Neural cell (in vitro differentiated cells): Measurements from ENCODE around the gene HOXC5. TPM values are rescaled to one million over a fixed set of nuclear protein-coding genes. Genes with fewer than 3 reads are reported as not detected.
A peak's percentile ranks its signal among the peaks of the same experiment; 100 is the strongest.

Experiments used
- H2AFZ ChIP-seq: fragments of 200-600, 300-800 bp; sonication (generic), shearing (Covaris generic); 2 replicates; pipeline ENCODE4 v1.6.0; 2014; ENCODE audit warnings: low read depth, mild to moderate bottlenecking, antibody characterized with exemption, low read length, moderate library complexity
- H3F3A ChIP-seq: fragments of 200-600 bp; shearing (Covaris generic); 2 replicates; pipeline ENCODE4 v1.6.1; 2016; ENCODE audit warnings: mild to moderate bottlenecking, moderate library complexity, mixed read lengths, antibody characterized with exemption, low read length; ENCODE audit not compliant: insufficient read depth, poor library complexity, severe bottlenecking
- H3K27ac ChIP-seq: fragments of 200-600, 300-800 bp; sonication (generic), shearing (Covaris generic); 2 replicates; pipeline ENCODE4 v1.5.1; 2014; ENCODE audit warnings: mild to moderate bottlenecking, low read length, moderate library complexity
- H3K27me3 ChIP-seq: fragments of 300-800, 200-600 bp; sonication (generic), shearing (Covaris generic); 2 replicates; pipeline ENCODE4 v1.6.0; 2014; ENCODE audit warnings: mild to moderate bottlenecking, low read depth, low read length, moderate library complexity; ENCODE audit not compliant: insufficient read depth
- H3K36me3 ChIP-seq: fragments of 300-800, 200-600 bp; sonication (generic), shearing (Covaris generic); 2 replicates; pipeline ENCODE4 v1.5.1; 2014; ENCODE audit warnings: mild to moderate bottlenecking, antibody characterized with exemption, low read length, moderate library complexity; ENCODE audit not compliant: insufficient read depth
- H3K4me2 ChIP-seq: fragments of 300-800, 200-600 bp; sonication (generic), shearing (Covaris generic); 2 replicates; pipeline ENCODE4 v1.6.0; 2014; ENCODE audit warnings: mild to moderate bottlenecking, low read length
- H3K4me3 ChIP-seq: fragments of 300-800, 200-600 bp; sonication (generic), shearing (Covaris generic); 2 replicates; pipeline ENCODE4 v1.5.1; 2014; ENCODE audit warnings: mild to moderate bottlenecking, low read length, moderate library complexity
- H3K79me2 ChIP-seq: fragments of 200-600 bp; shearing (Covaris generic); replicated peaks from 2 replicates; pipeline ENCODE4 v1.6.0; 2014; ENCODE audit warnings: mild to moderate bottlenecking, low read length, moderate library complexity; ENCODE audit not compliant: insufficient read depth
- H3K9ac ChIP-seq: fragments of 300-800, 200-600 bp; sonication (generic), shearing (Covaris generic); 2 replicates; pipeline ENCODE4 v1.6.1; 2016; ENCODE audit warnings: mild to moderate bottlenecking, low read length, mixed read lengths
- H3K9me2 ChIP-seq: fragments of 200-600 bp; shearing (Covaris generic); 2 replicates; pipeline ENCODE4 v1.6.1; 2016; ENCODE audit warnings: mild to moderate bottlenecking, low read length, mixed read lengths; ENCODE audit not compliant: insufficient read depth
- H3K9me3 ChIP-seq: fragments of 200-600, 300-800 bp; sonication (generic), shearing (Covaris generic); 2 replicates; pipeline ENCODE4 v1.6.1; 2016; ENCODE audit warnings: mild to moderate bottlenecking, mixed run types, low read length, moderate library complexity, mixed read lengths
- H4K20me1 ChIP-seq: fragments of 200-600 bp; shearing (Covaris generic); 2 replicates; pipeline ENCODE4 v1.6.1; 2016; ENCODE audit warnings: mild to moderate bottlenecking, mixed run types; ENCODE audit not compliant: insufficient read depth
- CTCF ChIP-seq: fragments of 450-650 bp; IDR thresholded peaks from 2 replicates; pipeline ENCODE4 v1.5.1; 2014; ENCODE audit warnings: antibody characterized with exemption, mild to moderate bottlenecking, moderate library complexity; ENCODE audit not compliant: poor library complexity, severe bottlenecking
- EP300 ChIP-seq: fragments of 450-650 bp; conservative IDR thresholded peaks from 2 replicates; pipeline ENCODE4 v1.6.1; 2014; ENCODE audit warnings: antibody characterized with exemption, mild to moderate bottlenecking, moderate library complexity; ENCODE audit not compliant: poor library complexity, severe bottlenecking
- EZH2 ChIP-seq: fragments of 200-600, 300-800 bp; shearing (Covaris generic), sonication (generic); IDR thresholded peaks from 2 replicates; pipeline ENCODE4 v1.6.1; 2014; ENCODE audit warnings: antibody characterized with exemption, low read length, borderline replicate concordance, mild to moderate bottlenecking; ENCODE audit not compliant: insufficient read depth, poor library complexity, severe bottlenecking
- MXI1 ChIP-seq: fragments of 450-650 bp; conservative IDR thresholded peaks from 2 replicates; pipeline ENCODE4 v1.6.1; 2014; ENCODE audit warnings: antibody characterized with exemption, mild to moderate bottlenecking; ENCODE audit not compliant: poor library complexity, severe bottlenecking
- POLR2AphosphoS5 ChIP-seq: IDR thresholded peaks from 2 replicates; pipeline ENCODE4 v1.6.1; 2012
- RAD21 ChIP-seq: fragments of 450-650 bp; conservative IDR thresholded peaks from 2 replicates; pipeline ENCODE4 v1.6.1; 2014; ENCODE audit warnings: antibody characterized with exemption, mild to moderate bottlenecking, moderate library complexity
- SMC3 ChIP-seq: fragments of 450-650 bp; conservative IDR thresholded peaks from 2 replicates; pipeline ENCODE4 v1.6.1; 2014; ENCODE audit warnings: antibody characterized with exemption, mild to moderate bottlenecking, moderate library complexity; ENCODE audit not compliant: poor library complexity
- TAF1 ChIP-seq: IDR thresholded peaks from 2 replicates; pipeline ENCODE4 v1.6.1; 2012; ENCODE audit warnings: low read depth
- polyA plus RNA-seq: library from polyadenylated mRNA; depleted of rRNA; stranded (reverse); fragments of >200 nt; gene quantifications from 2 replicates; pipeline ENCODE4 v1.2.3, GENCODE V29; 2014
- TF ChIP-seq, protein P1 (sequence below): IDR thresholded peaks from 2 replicates; pipeline ENCODE4 v1.6.1; 2012; ENCODE audit warnings: borderline replicate concordance

Gene HOXC5
- polyA plus RNA-seq, 1 donor from 2014 or later, result not detected

DNA sequence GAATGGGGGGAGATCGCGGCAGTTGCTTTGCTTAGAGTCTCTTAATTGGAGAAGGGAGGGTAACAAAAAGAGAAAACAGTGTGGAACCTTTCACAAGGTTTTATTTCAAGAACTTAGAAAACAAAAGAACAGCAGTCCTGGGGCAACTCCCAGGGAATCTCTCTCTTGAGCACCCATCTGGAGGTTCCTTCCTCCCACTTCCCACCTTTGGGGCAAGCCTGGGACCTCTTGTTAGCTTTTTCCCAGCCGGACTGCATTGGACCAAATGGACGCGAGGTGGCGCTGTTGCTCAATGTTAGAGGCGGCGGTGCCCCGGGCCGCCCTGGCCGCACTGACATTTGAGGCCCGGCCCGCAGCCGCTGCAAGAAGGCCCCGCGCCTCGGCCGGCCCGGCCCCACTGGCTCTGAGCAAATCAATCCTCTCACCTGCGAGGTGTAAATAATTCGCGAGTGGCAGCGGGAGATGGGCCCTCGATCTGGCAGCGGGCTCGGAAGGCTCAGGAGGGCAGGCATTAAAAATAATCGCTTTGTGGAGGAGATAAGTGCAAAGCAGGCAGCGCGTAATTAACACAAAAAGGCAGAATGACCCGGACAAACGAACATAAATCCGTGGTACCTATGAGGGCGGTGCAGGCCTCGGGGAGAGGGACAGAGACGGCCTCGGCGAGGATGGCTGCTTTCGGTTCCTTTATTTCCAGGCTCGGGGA, 26.8 kb upstream of the HOXC5 start:
- Histone ChIP-seq H3K4me2 (peak overlapping the region; percentile 20), H3K9ac (no peak overlapping the region)

DNA sequence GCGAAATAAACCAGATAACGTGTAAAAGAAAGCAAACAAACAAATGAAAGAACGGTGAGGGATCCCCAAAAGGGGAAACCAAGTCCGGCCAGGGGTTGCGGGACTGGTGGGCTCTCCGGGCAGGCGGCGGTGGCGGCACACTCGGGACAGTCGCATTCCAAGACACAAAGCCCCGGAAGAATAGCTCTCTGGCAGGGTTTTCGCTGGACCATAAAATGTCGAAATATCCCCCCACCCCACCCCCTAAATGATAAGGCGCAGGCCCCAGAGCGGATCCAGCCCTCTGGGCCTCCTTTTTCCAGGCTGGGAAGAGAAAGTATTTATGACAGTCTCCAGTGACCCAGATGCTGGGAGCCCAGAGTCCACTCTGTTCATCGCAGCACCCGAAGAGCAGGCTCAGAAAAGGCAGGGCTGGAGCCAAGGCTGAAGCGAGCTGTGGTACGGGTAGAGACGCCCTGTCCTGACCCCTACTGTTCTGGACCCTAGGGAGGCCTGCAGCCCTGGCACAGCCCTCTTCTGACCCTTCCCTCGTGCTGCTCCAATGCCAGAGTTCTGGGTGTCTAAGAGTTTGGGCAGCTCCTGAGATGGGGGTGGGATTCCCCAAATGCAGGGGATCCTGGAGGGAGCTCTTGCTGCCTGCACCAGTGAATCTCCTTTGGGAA, 26.2 kb upstream of the HOXC5 start:
- Histone ChIP-seq H3F3A (no peaks in the 10 kb centered on the region), H3K79me2 (no peaks in the 10 kb centered on the region), H3K36me3 (no peaks in the 10 kb centered on the region), H3K4me3 (no peak overlapping the region), H3K27me3 (peaks cover 99% of the 10 kb centered on the region), H3K9me2 (no peaks in the 10 kb centered on the region), H2AFZ (no peak overlapping the region), H3K27ac (no peak overlapping the region), H4K20me1 (no peaks in the 10 kb centered on the region), H3K4me2 (no peak overlapping the region), H3K9ac (no peak overlapping the region), H3K9me3 (no peaks in the 10 kb centered on the region)
- TF ChIP-seq SMC3, result no peak
- TF ChIP-seq MXI1, result no peak
- no peak for TF ChIP-seq EZH2
- TF ChIP-seq, protein P1, sequence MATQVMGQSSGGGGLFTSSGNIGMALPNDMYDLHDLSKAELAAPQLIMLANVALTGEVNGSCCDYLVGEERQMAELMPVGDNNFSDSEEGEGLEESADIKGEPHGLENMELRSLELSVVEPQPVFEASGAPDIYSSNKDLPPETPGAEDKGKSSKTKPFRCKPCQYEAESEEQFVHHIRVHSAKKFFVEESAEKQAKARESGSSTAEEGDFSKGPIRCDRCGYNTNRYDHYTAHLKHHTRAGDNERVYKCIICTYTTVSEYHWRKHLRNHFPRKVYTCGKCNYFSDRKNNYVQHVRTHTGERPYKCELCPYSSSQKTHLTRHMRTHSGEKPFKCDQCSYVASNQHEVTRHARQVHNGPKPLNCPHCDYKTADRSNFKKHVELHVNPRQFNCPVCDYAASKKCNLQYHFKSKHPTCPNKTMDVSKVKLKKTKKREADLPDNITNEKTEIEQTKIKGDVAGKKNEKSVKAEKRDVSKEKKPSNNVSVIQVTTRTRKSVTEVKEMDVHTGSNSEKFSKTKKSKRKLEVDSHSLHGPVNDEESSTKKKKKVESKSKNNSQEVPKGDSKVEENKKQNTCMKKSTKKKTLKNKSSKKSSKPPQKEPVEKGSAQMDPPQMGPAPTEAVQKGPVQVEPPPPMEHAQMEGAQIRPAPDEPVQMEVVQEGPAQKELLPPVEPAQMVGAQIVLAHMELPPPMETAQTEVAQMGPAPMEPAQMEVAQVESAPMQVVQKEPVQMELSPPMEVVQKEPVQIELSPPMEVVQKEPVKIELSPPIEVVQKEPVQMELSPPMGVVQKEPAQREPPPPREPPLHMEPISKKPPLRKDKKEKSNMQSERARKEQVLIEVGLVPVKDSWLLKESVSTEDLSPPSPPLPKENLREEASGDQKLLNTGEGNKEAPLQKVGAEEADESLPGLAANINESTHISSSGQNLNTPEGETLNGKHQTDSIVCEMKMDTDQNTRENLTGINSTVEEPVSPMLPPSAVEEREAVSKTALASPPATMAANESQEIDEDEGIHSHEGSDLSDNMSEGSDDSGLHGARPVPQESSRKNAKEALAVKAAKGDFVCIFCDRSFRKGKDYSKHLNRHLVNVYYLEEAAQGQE, result no peak
- TF ChIP-seq RAD21, result no peak
- TF ChIP-seq POLR2AphosphoS5, result no peak
- no peak for TF ChIP-seq EP300

More for the DNA sequence above, 26.8 kb upstream of the HOXC5 start:
- Histone ChIP-seq H3K79me2 (no peaks in the 10 kb centered on the region), H3K9me2 (no peaks in the 10 kb centered on the region), H2AFZ (no peak overlapping the region), H3K27ac (no peak overlapping the region), H3F3A (no peaks in the 10 kb centered on the region), H4K20me1 (no peaks in the 10 kb centered on the region), H3K27me3 (peaks cover 99% of the 10 kb centered on the region), H3K4me3 (peak overlapping the region; percentile 55), H3K36me3 (no peaks in the 10 kb centered on the region), H3K9me3 (no peaks in the 10 kb centered on the region)
- TF ChIP-seq SMC3 (peak; percentile 95), EP300 (no peak), RAD21 (peak; percentile 94), CTCF (peak; percentile 96), EZH2 (no peak), TAF1 (no peak)
